ENCODE measurements around the gene CALCR. TPM values are rescaled to one million over a fixed set of nuclear protein-coding genes. Genes with fewer than 3 reads are reported as not detected.

CALCR gene
- polyA plus RNA-seq, 3 donors, result not detected

GRCh38 chr7:93538061-93538460 is 36.5 kb downstream of the CALCR start:
- no peak for DNase-seq
- Mint-ChIP-seq H3K4me3 (no peak overlapping the region), H3K36me3 (no peaks in the 10 kb centered on the region), H3K27ac (no peak overlapping the region), H3K9me3 (peaks cover 0 to 1% (median 0%) of the 10 kb centered on the region in 7 donors), H3K27me3 (ENCODE audit: low read depth in 3 of 3) (no peaks in the 10 kb centered on the region), H3K4me1 (no peaks in the 10 kb centered on the region)
- H3K79me2 ChIP-seq (ENCODE audit: insufficient read depth, low read length), result no peaks in the 10 kb centered on the region
- H3K27me3 ChIP-seq (ENCODE audit: control insufficient read depth in 2 of 2, insufficient read depth in 2 of 2, low read length in 2 of 2), result no peaks in the 10 kb centered on the region
- H4K20me1 ChIP-seq (ENCODE audit: insufficient read depth, low read length), result no peaks in the 10 kb centered on the region
- no peaks in the 10 kb centered on the region for H3K9me3 ChIP-seq (replicated peaks in 1 of 2; ENCODE audit: control insufficient read depth in 1 of 2, insufficient read depth in 1 of 2, low read length in 2 of 2)
- H3K4me3 ChIP-seq (replicated peaks in 1 of 3; ENCODE audit: low read depth in 2 of 3, low read length in 3 of 3), result no peak overlapping the region
- H3K27ac ChIP-seq (ENCODE audit: low read depth in 1 of 2, low read length in 2 of 2), result no peak overlapping the region
- TF ChIP-seq, protein P1, sequence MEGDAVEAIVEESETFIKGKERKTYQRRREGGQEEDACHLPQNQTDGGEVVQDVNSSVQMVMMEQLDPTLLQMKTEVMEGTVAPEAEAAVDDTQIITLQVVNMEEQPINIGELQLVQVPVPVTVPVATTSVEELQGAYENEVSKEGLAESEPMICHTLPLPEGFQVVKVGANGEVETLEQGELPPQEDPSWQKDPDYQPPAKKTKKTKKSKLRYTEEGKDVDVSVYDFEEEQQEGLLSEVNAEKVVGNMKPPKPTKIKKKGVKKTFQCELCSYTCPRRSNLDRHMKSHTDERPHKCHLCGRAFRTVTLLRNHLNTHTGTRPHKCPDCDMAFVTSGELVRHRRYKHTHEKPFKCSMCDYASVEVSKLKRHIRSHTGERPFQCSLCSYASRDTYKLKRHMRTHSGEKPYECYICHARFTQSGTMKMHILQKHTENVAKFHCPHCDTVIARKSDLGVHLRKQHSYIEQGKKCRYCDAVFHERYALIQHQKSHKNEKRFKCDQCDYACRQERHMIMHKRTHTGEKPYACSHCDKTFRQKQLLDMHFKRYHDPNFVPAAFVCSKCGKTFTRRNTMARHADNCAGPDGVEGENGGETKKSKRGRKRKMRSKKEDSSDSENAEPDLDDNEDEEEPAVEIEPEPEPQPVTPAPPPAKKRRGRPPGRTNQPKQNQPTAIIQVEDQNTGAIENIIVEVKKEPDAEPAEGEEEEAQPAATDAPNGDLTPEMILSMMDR (IDR thresholded peaks at IDR 0.05), result no peak
- H3K4me1 ChIP-seq (ENCODE audit: control insufficient read depth in 1 of 2, insufficient read depth in 2 of 2, low read length in 2 of 2), result no peaks in the 10 kb centered on the region
- H2AFZ ChIP-seq (ENCODE audit: insufficient read depth, low read depth, low read length, poor library complexity, severe bottlenecking), result no peak overlapping the region
- intact Hi-C loops (cut with micrococcal nuclease), result no loop called here
- H3K4me2 ChIP-seq (replicated peaks; ENCODE audit: extremely low read depth, low read length, poor library complexity, severe bottlenecking), result no peak overlapping the region
- H3K9ac ChIP-seq (ENCODE audit: insufficient read depth, low read length, poor library complexity, severe bottlenecking), result no peak overlapping the region
- WGBS (ENCODE audit: insufficient coverage), result no CpG with 5 or more reads among the region's 1 CpG
- no peaks in the 10 kb centered on the region for H3K36me3 ChIP-seq (replicated peaks in 1 of 2; ENCODE audit: control insufficient read depth in 1 of 2, insufficient read depth in 2 of 2, low read length in 2 of 2)

GRCh38 chr7:93535616-93536015 is 38.9 kb downstream of the CALCR start:
- H2AFZ ChIP-seq (ENCODE audit: insufficient read depth, low read depth, low read length, poor library complexity, severe bottlenecking), result no peak overlapping the region
- H3K36me3 ChIP-seq (replicated peaks in 1 of 2; ENCODE audit: control insufficient read depth in 1 of 2, insufficient read depth in 2 of 2, low read length in 2 of 2), result no peaks in the 10 kb centered on the region
- TF ChIP-seq, protein P1 (IDR thresholded peaks at IDR 0.05), result no peak
- no peak overlapping the region for H3K27ac ChIP-seq (ENCODE audit: low read depth in 1 of 2, low read length in 2 of 2)
- no peaks in the 10 kb centered on the region for H3K4me1 Mint-ChIP-seq
- no peaks in the 10 kb centered on the region for H4K20me1 ChIP-seq (ENCODE audit: insufficient read depth, low read length)
- H3K36me3 Mint-ChIP-seq, result no peaks in the 10 kb centered on the region
- no peak overlapping the region for H3K4me2 ChIP-seq (replicated peaks; ENCODE audit: extremely low read depth, low read length, poor library complexity, severe bottlenecking)
- intact Hi-C loops (cut with micrococcal nuclease), result no loop called here
- H3K27me3 ChIP-seq (ENCODE audit: control insufficient read depth in 2 of 2, insufficient read depth in 2 of 2, low read length in 2 of 2), result no peaks in the 10 kb centered on the region
- H3K9ac ChIP-seq (ENCODE audit: insufficient read depth, low read length, poor library complexity, severe bottlenecking), result no peak overlapping the region
- no peak overlapping the region for H3K4me3 Mint-ChIP-seq
- no peak overlapping the region for H3K4me3 ChIP-seq (replicated peaks in 1 of 3; ENCODE audit: low read depth in 2 of 3, low read length in 3 of 3)
- no peak overlapping the region for H3K27ac Mint-ChIP-seq
- no peak for DNase-seq
- H3K27me3 Mint-ChIP-seq (ENCODE audit: low read depth in 3 of 3), result no peaks in the 10 kb centered on the region
- no peaks in the 10 kb centered on the region for H3K79me2 ChIP-seq (ENCODE audit: insufficient read depth, low read length)
- no peaks in the 10 kb centered on the region for H3K9me3 ChIP-seq (replicated peaks in 1 of 2; ENCODE audit: control insufficient read depth in 1 of 2, insufficient read depth in 1 of 2, low read length in 2 of 2)
- H3K9me3 Mint-ChIP-seq, result peaks cover 0 to 1% (median 0%) of the 10 kb centered on the region in 7 donors
- H3K4me1 ChIP-seq (ENCODE audit: control insufficient read depth in 1 of 2, insufficient read depth in 2 of 2, low read length in 2 of 2), result no peaks in the 10 kb centered on the region

Data from CD14-positive monocyte (primary cell).